ENCODE data around the gene TSEN2.
"Not testable (repeated sequence)": the region's sequence is repeated elsewhere in the genome, so short reads cannot be mapped to it uniquely, and the experiment has no call there.

Gene TSEN2

GRCh38 chr3:12472796-12473195, 11.5 kb upstream of the TSEN2 start:
- no peak for DNase-seq

- DNase-seq: no peak
These were observed 10.8 kb upstream of the TSEN2 start for GRCh38 chr3:12473511-12473910.

- DNase-seq: no peak
These were observed 7.9 kb upstream of the TSEN2 start for GRCh38 chr3:12476238-12476897.

- DNase-seq: no peak
These were observed 7.0 kb upstream of the TSEN2 start for GRCh38 chr3:12477256-12477655.

- DNase-seq: no peak
These were observed 6.0 kb upstream of the TSEN2 start for GRCh38 chr3:12478326-12478725.

GRCh38 chr3:12479198-12479597, 5.1 kb upstream of the TSEN2 start:
- not testable (repeated sequence) for DNase-seq

GRCh38 chr3:12479919-12480427, 4.3 kb upstream of the TSEN2 start:
- peak; percentile 23 for DNase-seq

- no peak for DNase-seq
These were observed 870 bp upstream of the TSEN2 start for GRCh38 chr3:12483410-12483809.

GRCh38 chr3:12483872-12484197, 445 bp upstream of the TSEN2 start:
- DNase-seq: no peak

- DNase-seq: no peak
These were observed 675 bp downstream of the TSEN2 start for GRCh38 chr3:12484983-12485327.

- DNase-seq: no peak
These were observed 1.7 kb downstream of the TSEN2 start for GRCh38 chr3:12486001-12486400.

GRCh38 chr3:12486916-12487315, 2.6 kb downstream of the TSEN2 start:
- no peak for DNase-seq

- DNase-seq: no peak
These were observed 3.1 kb downstream of the TSEN2 start for GRCh38 chr3:12487336-12487735.

GRCh38 chr3:12487786-12488185, 3.5 kb downstream of the TSEN2 start:
- no peak for DNase-seq

- DNase-seq: no peak
These were observed 5.1 kb downstream of the TSEN2 start for GRCh38 chr3:12489368-12489767.

- no peak for DNase-seq
These were observed 5.6 kb downstream of the TSEN2 start for GRCh38 chr3:12489832-12490231.

GRCh38 chr3:12490547-12490946, 6.3 kb downstream of the TSEN2 start:
- no peak for DNase-seq

GRCh38 chr3:12495749-12496452, 11.6 kb downstream of the TSEN2 start:
- DNase-seq: no peak

GRCh38 chr3:12496453-12496761, 12.1 kb downstream of the TSEN2 start:
- DNase-seq: no peak

- DNase-seq: no peak
These were observed 15.2 kb downstream of the TSEN2 start for GRCh38 chr3:12499474-12499873.

GRCh38 chr3:12501360-12502020, 17.2 kb downstream of the TSEN2 start:
- no peak for DNase-seq

GRCh38 chr3:12503126-12503957, 19.1 kb downstream of the TSEN2 start:
- DNase-seq: no peak

GRCh38 chr3:12506201-12506709, 22.0 kb downstream of the TSEN2 start:
- DNase-seq: no peak
